ENCODE data around the gene VWC2L.

The VWC2L gene

GRCh38 chr2:214542295-214542694 is 131.4 kb downstream of the VWC2L start:
- DNase-seq (ENCODE audit: low read depth): no peak

- peak; percentile 24 for DNase-seq (ENCODE audit: low read depth)
These were observed 132.0 kb downstream of the VWC2L start for GRCh38 chr2:214542866-214543265.

- peak; percentile 26 for DNase-seq (ENCODE audit: low read depth)
These were observed 132.6 kb downstream of the VWC2L start for GRCh38 chr2:214543386-214543955.

- no peak for DNase-seq (ENCODE audit: low read depth)
These were observed 135.2 kb downstream of the VWC2L start for GRCh38 chr2:214545898-214546542.

- DNase-seq (ENCODE audit: low read depth): no peak
These were observed 137.1 kb downstream of the VWC2L start for GRCh38 chr2:214547931-214548330.

GRCh38 chr2:214549946-214550345 is 139.1 kb downstream of the VWC2L start:
- DNase-seq (ENCODE audit: low read depth): no peak

- no peak for DNase-seq (ENCODE audit: low read depth)
These were observed 139.9 kb downstream of the VWC2L start for GRCh38 chr2:214550786-214551185.

GRCh38 chr2:214557884-214558283 is 147.0 kb downstream of the VWC2L start:
- no peak for DNase-seq (ENCODE audit: low read depth)

GRCh38 chr2:214558341-214558740 is 147.5 kb downstream of the VWC2L start:
- DNase-seq (ENCODE audit: low read depth): no peak

GRCh38 chr2:214560176-214560575 is 149.3 kb downstream of the VWC2L start:
- no peak for DNase-seq (ENCODE audit: low read depth)

- no peak for DNase-seq (ENCODE audit: low read depth)
These were observed 149.8 kb downstream of the VWC2L start for GRCh38 chr2:214560618-214561190.

- DNase-seq (ENCODE audit: low read depth): no peak
These were observed 154.4 kb downstream of the VWC2L start for GRCh38 chr2:214565246-214565645.

GRCh38 chr2:214566457-214566856 is 155.6 kb downstream of the VWC2L start:
- no peak for DNase-seq (ENCODE audit: low read depth)

- DNase-seq (ENCODE audit: low read depth): no peak
These were observed 158.7 kb downstream of the VWC2L start for GRCh38 chr2:214569419-214570035.

- no peak for DNase-seq (ENCODE audit: low read depth)
These were observed 163.4 kb downstream of the VWC2L start for GRCh38 chr2:214574084-214574781.

- DNase-seq (ENCODE audit: low read depth): no peak
These were observed 164.2 kb downstream of the VWC2L start for GRCh38 chr2:214575030-214575429.

GRCh38 chr2:214575465-214575864 is 164.6 kb downstream of the VWC2L start:
- DNase-seq (ENCODE audit: low read depth): no peak

- DNase-seq (ENCODE audit: low read depth): no peak
These were observed 166.9 kb downstream of the VWC2L start for GRCh38 chr2:214577769-214578168.

- no peak for DNase-seq (ENCODE audit: low read depth)
These were observed 167.6 kb downstream of the VWC2L start for GRCh38 chr2:214578442-214578841.

GRCh38 chr2:214579035-214579434 is 168.2 kb downstream of the VWC2L start:
- no peak for DNase-seq (ENCODE audit: low read depth)

GRCh38 chr2:214587442-214587841 is 176.6 kb downstream of the VWC2L start:
- DNase-seq (ENCODE audit: low read depth): no peak

- no peak for DNase-seq (ENCODE audit: low read depth)
These were observed 180.5 kb downstream of the VWC2L start for GRCh38 chr2:214591366-214591765.

GRCh38 chr2:214592011-214592410 is 181.2 kb downstream of the VWC2L start:
- DNase-seq (ENCODE audit: low read depth): no peak

Measured in HS-27A (cell line).